Neural cell (in vitro differentiated cells): Measurements from ENCODE around the gene INF2. TPM values are rescaled to one million over a fixed set of nuclear protein-coding genes. Genes with fewer than 3 reads are reported as not detected.

Source experiments
- H2AFZ ChIP-seq: fragments of 200-600, 300-800 bp; sonication (generic), shearing (Covaris generic); 2 replicates; pipeline ENCODE4 v1.6.0; 2014; ENCODE audit warnings: low read depth, mild to moderate bottlenecking, antibody characterized with exemption, low read length, moderate library complexity
- H3F3A ChIP-seq: fragments of 200-600 bp; shearing (Covaris generic); 2 replicates; pipeline ENCODE4 v1.6.1; 2016; ENCODE audit warnings: mild to moderate bottlenecking, moderate library complexity, mixed read lengths, antibody characterized with exemption, low read length; ENCODE audit not compliant: insufficient read depth, poor library complexity, severe bottlenecking
- H3K27ac ChIP-seq: fragments of 200-600, 300-800 bp; sonication (generic), shearing (Covaris generic); 2 replicates; pipeline ENCODE4 v1.5.1; 2014; ENCODE audit warnings: mild to moderate bottlenecking, low read length, moderate library complexity
- H3K27me3 ChIP-seq: fragments of 300-800, 200-600 bp; sonication (generic), shearing (Covaris generic); 2 replicates; pipeline ENCODE4 v1.6.0; 2014; ENCODE audit warnings: mild to moderate bottlenecking, low read depth, low read length, moderate library complexity; ENCODE audit not compliant: insufficient read depth
- H3K36me3 ChIP-seq: fragments of 300-800, 200-600 bp; sonication (generic), shearing (Covaris generic); 2 replicates; pipeline ENCODE4 v1.5.1; 2014; ENCODE audit warnings: mild to moderate bottlenecking, antibody characterized with exemption, low read length, moderate library complexity; ENCODE audit not compliant: insufficient read depth
- H3K4me2 ChIP-seq: fragments of 300-800, 200-600 bp; sonication (generic), shearing (Covaris generic); 2 replicates; pipeline ENCODE4 v1.6.0; 2014; ENCODE audit warnings: mild to moderate bottlenecking, low read length
- H3K4me3 ChIP-seq: fragments of 300-800, 200-600 bp; sonication (generic), shearing (Covaris generic); 2 replicates; pipeline ENCODE4 v1.5.1; 2014; ENCODE audit warnings: mild to moderate bottlenecking, low read length, moderate library complexity
- H3K79me2 ChIP-seq: fragments of 200-600 bp; shearing (Covaris generic); replicated peaks from 2 replicates; pipeline ENCODE4 v1.6.0; 2014; ENCODE audit warnings: mild to moderate bottlenecking, low read length, moderate library complexity; ENCODE audit not compliant: insufficient read depth
- H3K9ac ChIP-seq: fragments of 300-800, 200-600 bp; sonication (generic), shearing (Covaris generic); 2 replicates; pipeline ENCODE4 v1.6.1; 2016; ENCODE audit warnings: mild to moderate bottlenecking, low read length, mixed read lengths
- H3K9me2 ChIP-seq: fragments of 200-600 bp; shearing (Covaris generic); 2 replicates; pipeline ENCODE4 v1.6.1; 2016; ENCODE audit warnings: mild to moderate bottlenecking, low read length, mixed read lengths; ENCODE audit not compliant: insufficient read depth
- H3K9me3 ChIP-seq: fragments of 200-600, 300-800 bp; sonication (generic), shearing (Covaris generic); 2 replicates; pipeline ENCODE4 v1.6.1; 2016; ENCODE audit warnings: mild to moderate bottlenecking, mixed run types, low read length, moderate library complexity, mixed read lengths
- H4K20me1 ChIP-seq: fragments of 200-600 bp; shearing (Covaris generic); 2 replicates; pipeline ENCODE4 v1.6.1; 2016; ENCODE audit warnings: mild to moderate bottlenecking, mixed run types; ENCODE audit not compliant: insufficient read depth
- CTCF ChIP-seq: fragments of 450-650 bp; IDR thresholded peaks from 2 replicates; pipeline ENCODE4 v1.5.1; 2014; ENCODE audit warnings: antibody characterized with exemption, mild to moderate bottlenecking, moderate library complexity; ENCODE audit not compliant: poor library complexity, severe bottlenecking
- EP300 ChIP-seq: fragments of 450-650 bp; conservative IDR thresholded peaks from 2 replicates; pipeline ENCODE4 v1.6.1; 2014; ENCODE audit warnings: antibody characterized with exemption, mild to moderate bottlenecking, moderate library complexity; ENCODE audit not compliant: poor library complexity, severe bottlenecking
- EZH2 ChIP-seq: fragments of 200-600, 300-800 bp; shearing (Covaris generic), sonication (generic); IDR thresholded peaks from 2 replicates; pipeline ENCODE4 v1.6.1; 2014; ENCODE audit warnings: antibody characterized with exemption, low read length, borderline replicate concordance, mild to moderate bottlenecking; ENCODE audit not compliant: insufficient read depth, poor library complexity, severe bottlenecking
- MXI1 ChIP-seq: fragments of 450-650 bp; conservative IDR thresholded peaks from 2 replicates; pipeline ENCODE4 v1.6.1; 2014; ENCODE audit warnings: antibody characterized with exemption, mild to moderate bottlenecking; ENCODE audit not compliant: poor library complexity, severe bottlenecking
- POLR2AphosphoS5 ChIP-seq: IDR thresholded peaks from 2 replicates; pipeline ENCODE4 v1.6.1; 2012
- RAD21 ChIP-seq: fragments of 450-650 bp; conservative IDR thresholded peaks from 2 replicates; pipeline ENCODE4 v1.6.1; 2014; ENCODE audit warnings: antibody characterized with exemption, mild to moderate bottlenecking, moderate library complexity
- REST ChIP-seq: IDR thresholded peaks from 2 replicates; pipeline ENCODE4 v1.6.1; 2012; ENCODE audit warnings: borderline replicate concordance
- SMC3 ChIP-seq: fragments of 450-650 bp; conservative IDR thresholded peaks from 2 replicates; pipeline ENCODE4 v1.6.1; 2014; ENCODE audit warnings: antibody characterized with exemption, mild to moderate bottlenecking, moderate library complexity; ENCODE audit not compliant: poor library complexity
- TAF1 ChIP-seq: IDR thresholded peaks from 2 replicates; pipeline ENCODE4 v1.6.1; 2012; ENCODE audit warnings: low read depth
- polyA plus RNA-seq: library from polyadenylated mRNA; depleted of rRNA; stranded (reverse); fragments of >200 nt; gene quantifications from 2 replicates; pipeline ENCODE4 v1.2.3, GENCODE V29; 2014

Gene INF2
- polyA plus RNA-seq, 1 donor from 2014 or later, result 0.02 TPM

DNA sequence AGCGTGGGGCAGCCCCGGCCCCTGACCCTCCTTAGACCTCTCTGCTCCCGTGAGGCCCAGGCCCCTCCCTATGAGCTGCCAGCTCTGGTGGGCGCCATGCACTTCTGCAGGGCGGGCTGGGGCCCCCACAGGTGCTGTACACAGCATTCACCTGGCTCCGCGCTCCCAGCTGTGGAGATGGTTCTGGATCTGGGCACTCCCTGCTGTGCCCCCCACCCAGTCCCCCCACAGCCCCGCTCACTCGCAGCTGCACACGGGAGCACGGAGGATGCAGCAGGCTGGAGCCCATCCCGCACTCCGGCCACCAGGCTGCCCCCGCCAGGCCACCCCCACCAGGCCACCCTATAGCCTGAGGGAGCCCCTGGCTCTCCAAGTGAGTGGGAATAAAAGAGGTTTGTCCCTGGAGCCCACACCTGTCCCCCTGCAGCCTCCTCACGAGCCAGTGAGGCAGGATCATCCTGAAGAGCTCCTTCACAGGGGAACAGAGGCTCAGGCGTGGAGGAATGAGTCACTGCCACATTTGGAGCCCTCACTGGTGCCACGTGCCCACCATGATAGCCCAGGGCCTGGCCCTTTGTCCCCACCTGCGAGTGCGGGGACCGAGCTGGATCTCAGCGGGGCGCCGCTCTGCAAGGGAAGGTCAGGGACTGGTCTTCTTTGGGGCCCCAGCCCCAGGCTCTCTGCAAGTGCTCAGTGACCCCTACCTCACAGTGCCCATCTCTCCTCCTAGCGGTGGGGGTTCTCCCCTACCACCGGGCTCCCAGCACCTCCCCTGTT, 36.5 kb downstream of the INF2 start:
- no peaks in the 10 kb centered on the region for H3F3A ChIP-seq
- no peak overlapping the region for H2AFZ ChIP-seq
- H3K4me2 ChIP-seq, result no peak overlapping the region
- H3K27ac ChIP-seq, result no peak overlapping the region
- H3K9me3 ChIP-seq, result no peaks in the 10 kb centered on the region
- no peaks in the 10 kb centered on the region for H3K9me2 ChIP-seq
- peaks cover 4% of the 10 kb centered on the region for H3K27me3 ChIP-seq
- no peaks in the 10 kb centered on the region for H4K20me1 ChIP-seq
- H3K36me3 ChIP-seq, result no peaks in the 10 kb centered on the region
- no peaks in the 10 kb centered on the region for H3K79me2 ChIP-seq
- TF ChIP-seq SMC3, result no peak
- TF ChIP-seq RAD21, result no peak
- no peak for TF ChIP-seq TAF1
- TF ChIP-seq MXI1, result no peak
- no peak for TF ChIP-seq REST
- TF ChIP-seq POLR2AphosphoS5, result no peak
- TF ChIP-seq EP300, result no peak
- TF ChIP-seq EZH2, result no peak
- TF ChIP-seq CTCF, result no peak
- H3K4me3 ChIP-seq, result no peak overlapping the region
- H3K9ac ChIP-seq, result no peak overlapping the region

DNA sequence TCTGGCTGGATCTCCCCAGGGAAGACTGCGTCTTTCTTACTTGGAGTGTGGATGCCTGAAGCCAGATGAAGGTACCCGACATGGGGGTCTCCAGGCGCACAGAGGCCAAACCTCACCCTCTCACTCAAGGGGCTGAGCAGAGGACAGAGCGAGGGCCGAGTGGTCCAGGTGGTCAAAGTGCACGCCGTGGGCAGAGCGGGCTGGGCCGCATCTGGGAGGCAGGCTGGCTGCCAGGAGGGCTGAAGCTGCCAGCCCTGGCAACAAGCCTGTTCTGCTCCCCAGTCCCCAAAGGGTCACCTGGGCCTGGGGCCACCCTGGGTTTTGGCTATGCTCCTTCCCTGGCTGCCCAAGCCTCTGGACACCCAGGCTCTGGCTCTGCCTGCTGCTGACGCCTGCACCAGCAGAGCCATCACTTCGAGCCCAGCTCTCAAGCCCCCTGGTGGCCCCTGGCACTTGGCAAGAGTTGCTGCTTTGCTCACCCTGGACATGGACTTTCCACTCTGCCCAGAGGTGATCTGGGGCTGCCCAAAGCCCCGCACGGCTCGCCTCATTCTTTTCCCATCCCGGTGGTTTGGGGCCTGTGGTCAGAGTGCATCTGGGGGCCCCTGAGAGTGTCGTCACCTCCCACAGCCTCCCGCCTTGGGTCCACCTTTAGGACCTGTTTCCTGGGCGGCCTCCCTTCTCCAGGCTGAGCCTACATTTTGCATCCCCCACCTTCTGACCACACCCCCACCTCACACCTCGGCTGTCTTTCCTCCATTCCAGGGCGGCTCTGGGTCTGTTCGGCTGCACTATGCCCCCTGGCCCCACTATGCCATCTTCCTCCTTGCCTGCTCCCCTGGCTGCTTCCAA, 37.4 kb downstream of the INF2 start:
- H3K27me3 ChIP-seq, result peaks cover 4% of the 10 kb centered on the region
- no peaks in the 10 kb centered on the region for H3K9me3 ChIP-seq
- H4K20me1 ChIP-seq, result no peaks in the 10 kb centered on the region
- no peak overlapping the region for H3K4me2 ChIP-seq
- H3K4me3 ChIP-seq, result no peak overlapping the region
- no peak overlapping the region for H3K27ac ChIP-seq
- no peaks in the 10 kb centered on the region for H3K79me2 ChIP-seq
- H3K9ac ChIP-seq, result no peak overlapping the region
- no peak overlapping the region for H2AFZ ChIP-seq
- no peaks in the 10 kb centered on the region for H3K36me3 ChIP-seq
- no peaks in the 10 kb centered on the region for H3K9me2 ChIP-seq
- H3F3A ChIP-seq, result no peaks in the 10 kb centered on the region
- TF ChIP-seq MXI1 (no peak), POLR2AphosphoS5 (no peak), EZH2 (no peak), RAD21 (no peak), REST (no peak)
